ENCODE data around the gene PDE10A.

DNA sequence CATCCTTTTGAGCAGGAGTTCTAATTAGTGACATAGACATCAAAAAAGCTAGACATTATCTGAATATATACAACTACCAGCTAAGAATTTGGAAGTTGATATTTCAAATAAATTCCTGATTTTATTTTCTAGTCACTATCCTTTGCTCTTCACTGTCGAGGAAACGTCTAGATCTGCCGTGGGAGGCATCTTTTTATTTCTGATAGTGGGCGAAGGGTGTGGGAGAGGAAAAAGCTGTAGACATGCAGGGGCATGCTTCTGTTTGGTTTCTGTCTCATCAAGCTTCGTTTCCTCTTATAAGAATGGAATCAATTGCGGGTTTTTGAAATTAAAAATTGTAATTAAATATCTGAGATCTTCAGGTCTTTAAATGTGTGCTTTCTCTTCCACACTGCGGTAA, 337.4 kb downstream of the PDE10A start:
- TF ChIP-seq CTCF (IDR thresholded peaks at IDR 0.05; ENCODE audit: borderline replicate concordance, extremely low read depth, low read length, poor library complexity, severe bottlenecking) (no peak), EZH2 (IDR thresholded peaks at IDR 0.05; ENCODE audit: borderline replicate concordance, low read depth, low read length, severe bottlenecking) (no peak)

All from DND-41 (cell line).